H1 (cell line): ENCODE data around the gene CP. TPM values are rescaled to one million over a fixed set of nuclear protein-coding genes. Genes with fewer than 3 reads are reported as not detected.

Experiments used
- ASH2L ChIP-seq: fragments of 200-600, 300-600 bp; sonication (generic); IDR thresholded peaks from one replicate; pipeline ENCODE4 v1.7.1; 2017; ENCODE audit warnings: low read length
- CEBPB ChIP-seq: IDR thresholded peaks from 2 replicates; pipeline ENCODE4 v1.6.1; 2012; ENCODE audit warnings: low read depth, low read length
- CTBP2 ChIP-seq: IDR thresholded peaks from 2 replicates; pipeline ENCODE4 v1.7.0; 2011; ENCODE audit warnings: borderline replicate concordance, mild to moderate bottlenecking, moderate library complexity, mixed read lengths, low read length; ENCODE audit not compliant: insufficient read depth, insufficient read length
- HDAC2 ChIP-seq, 2 experiments: fragments of 300-600 bp in 1 of 2; sonication (generic) in 1 of 2; IDR thresholded peaks; 2 replicates each; pipeline ENCODE4 v1.6.1; 2011 to 2012; ENCODE audit warnings: low read depth in 2 of 2, low read length in 2 of 2, mild to moderate bottlenecking in 2 of 2, moderate library complexity in 2 of 2, borderline replicate concordance in 1 of 2, inconsistent platforms in 1 of 2
- KDM5A ChIP-seq: fragments of 200-600 bp; IDR thresholded peaks from 2 replicates; pipeline ENCODE4 v1.7.1; 2012; ENCODE audit warnings: mild to moderate bottlenecking, low read length, inconsistent platforms, mixed read lengths
- POU5F1 ChIP-seq: IDR thresholded peaks from 2 replicates; pipeline ENCODE4 v1.6.1; 2011; ENCODE audit warnings: low read depth, mild to moderate bottlenecking, low read length, moderate library complexity
- RNF2 ChIP-seq: fragments of 200-900, 300-1000 bp; sonication (generic); IDR thresholded peaks from 2 replicates; pipeline ENCODE4 v1.7.1; 2016; ENCODE audit warnings: borderline replicate concordance, low read depth, mild to moderate bottlenecking, antibody characterized with exemption, low read length; ENCODE audit not compliant: poor library complexity, severe bottlenecking; ENCODE audit errors: missing control alignments
- SAP30 ChIP-seq: fragments of 300-600 bp; sonication (generic); IDR thresholded peaks from 2 replicates; pipeline ENCODE4 v1.7.1; 2012; ENCODE audit warnings: low read length, moderate library complexity, mild to moderate bottlenecking, inconsistent platforms; ENCODE audit not compliant: insufficient read depth, insufficient replicate concordance
- TEAD4 ChIP-seq: IDR thresholded peaks from 2 replicates; pipeline ENCODE4 v1.6.1; 2012; ENCODE audit warnings: low read depth, low read length, inconsistent platforms, mixed read lengths
- polyA plus RNA-seq, 7 experiments: library from polyadenylated mRNA; depleted of rRNA in 3 of 7; stranded (reverse) in 5 of 7; unstranded in 2 of 7; fragments of >200 nt in 5 of 7; fragments of 200-250 nt in 2 of 7; gene quantifications; 1 replicate in 5 of 7; 2 replicates in 1 of 7; 4 replicates in 1 of 7; pipeline versions ENCODE4 v1.2.1 to v1.2.3, GENCODE V29; 2011 to 2013; ENCODE audit warnings: missing spikeins in 2 of 7, mixed read lengths in 2 of 7
- total RNA-seq: library from RNA; stranded (reverse); fragmentation: NEBNext Ultra II Directional; extraction: Animal tissue kit (Norgen Biotek cat#: 25700); gene quantifications from 2 replicates; pipeline ENCODE4 v1.2.1, GENCODE V29; 2021
- TF ChIP-seq, protein P1 (sequence below): fragments of 300-600 bp; sonication (generic); IDR thresholded peaks from 2 replicates; pipeline ENCODE4 v1.7.1; 2012; ENCODE audit warnings: low read length, moderate library complexity, mild to moderate bottlenecking, inconsistent platforms; ENCODE audit not compliant: insufficient replicate concordance

The CP gene
- total and polyA plus RNA-seq, 2 of the 8 experiments (the other 6 are each of a cell fraction or from before 2014, with no cell fraction given) = 0.32 to 2.6 TPM

DNA sequence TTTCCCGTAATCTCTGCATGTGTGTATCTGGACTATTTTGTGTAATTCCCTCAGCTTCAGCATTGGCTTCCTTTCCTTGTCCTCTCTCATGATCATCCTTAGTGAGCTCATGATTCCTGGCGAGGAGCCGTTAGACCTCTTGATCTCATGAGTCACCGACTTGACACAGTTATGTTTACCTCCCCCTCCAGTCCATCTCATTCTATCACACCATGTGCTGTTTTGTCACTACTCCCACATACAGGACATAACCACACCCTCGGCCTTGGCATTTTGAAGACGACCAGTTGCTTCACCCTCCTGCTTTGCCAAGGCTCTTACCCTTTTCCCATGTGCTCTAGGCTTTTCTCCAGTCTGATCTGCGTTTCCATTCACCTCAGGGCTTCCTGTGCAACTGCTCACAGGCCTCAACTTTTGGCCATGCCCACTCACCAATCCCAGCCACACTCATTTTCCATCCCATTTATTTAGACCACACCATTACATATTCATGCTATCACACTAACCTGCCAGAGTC lies 41.5 kb downstream of the CP start (continued):
- TF ChIP-seq, protein P1, sequence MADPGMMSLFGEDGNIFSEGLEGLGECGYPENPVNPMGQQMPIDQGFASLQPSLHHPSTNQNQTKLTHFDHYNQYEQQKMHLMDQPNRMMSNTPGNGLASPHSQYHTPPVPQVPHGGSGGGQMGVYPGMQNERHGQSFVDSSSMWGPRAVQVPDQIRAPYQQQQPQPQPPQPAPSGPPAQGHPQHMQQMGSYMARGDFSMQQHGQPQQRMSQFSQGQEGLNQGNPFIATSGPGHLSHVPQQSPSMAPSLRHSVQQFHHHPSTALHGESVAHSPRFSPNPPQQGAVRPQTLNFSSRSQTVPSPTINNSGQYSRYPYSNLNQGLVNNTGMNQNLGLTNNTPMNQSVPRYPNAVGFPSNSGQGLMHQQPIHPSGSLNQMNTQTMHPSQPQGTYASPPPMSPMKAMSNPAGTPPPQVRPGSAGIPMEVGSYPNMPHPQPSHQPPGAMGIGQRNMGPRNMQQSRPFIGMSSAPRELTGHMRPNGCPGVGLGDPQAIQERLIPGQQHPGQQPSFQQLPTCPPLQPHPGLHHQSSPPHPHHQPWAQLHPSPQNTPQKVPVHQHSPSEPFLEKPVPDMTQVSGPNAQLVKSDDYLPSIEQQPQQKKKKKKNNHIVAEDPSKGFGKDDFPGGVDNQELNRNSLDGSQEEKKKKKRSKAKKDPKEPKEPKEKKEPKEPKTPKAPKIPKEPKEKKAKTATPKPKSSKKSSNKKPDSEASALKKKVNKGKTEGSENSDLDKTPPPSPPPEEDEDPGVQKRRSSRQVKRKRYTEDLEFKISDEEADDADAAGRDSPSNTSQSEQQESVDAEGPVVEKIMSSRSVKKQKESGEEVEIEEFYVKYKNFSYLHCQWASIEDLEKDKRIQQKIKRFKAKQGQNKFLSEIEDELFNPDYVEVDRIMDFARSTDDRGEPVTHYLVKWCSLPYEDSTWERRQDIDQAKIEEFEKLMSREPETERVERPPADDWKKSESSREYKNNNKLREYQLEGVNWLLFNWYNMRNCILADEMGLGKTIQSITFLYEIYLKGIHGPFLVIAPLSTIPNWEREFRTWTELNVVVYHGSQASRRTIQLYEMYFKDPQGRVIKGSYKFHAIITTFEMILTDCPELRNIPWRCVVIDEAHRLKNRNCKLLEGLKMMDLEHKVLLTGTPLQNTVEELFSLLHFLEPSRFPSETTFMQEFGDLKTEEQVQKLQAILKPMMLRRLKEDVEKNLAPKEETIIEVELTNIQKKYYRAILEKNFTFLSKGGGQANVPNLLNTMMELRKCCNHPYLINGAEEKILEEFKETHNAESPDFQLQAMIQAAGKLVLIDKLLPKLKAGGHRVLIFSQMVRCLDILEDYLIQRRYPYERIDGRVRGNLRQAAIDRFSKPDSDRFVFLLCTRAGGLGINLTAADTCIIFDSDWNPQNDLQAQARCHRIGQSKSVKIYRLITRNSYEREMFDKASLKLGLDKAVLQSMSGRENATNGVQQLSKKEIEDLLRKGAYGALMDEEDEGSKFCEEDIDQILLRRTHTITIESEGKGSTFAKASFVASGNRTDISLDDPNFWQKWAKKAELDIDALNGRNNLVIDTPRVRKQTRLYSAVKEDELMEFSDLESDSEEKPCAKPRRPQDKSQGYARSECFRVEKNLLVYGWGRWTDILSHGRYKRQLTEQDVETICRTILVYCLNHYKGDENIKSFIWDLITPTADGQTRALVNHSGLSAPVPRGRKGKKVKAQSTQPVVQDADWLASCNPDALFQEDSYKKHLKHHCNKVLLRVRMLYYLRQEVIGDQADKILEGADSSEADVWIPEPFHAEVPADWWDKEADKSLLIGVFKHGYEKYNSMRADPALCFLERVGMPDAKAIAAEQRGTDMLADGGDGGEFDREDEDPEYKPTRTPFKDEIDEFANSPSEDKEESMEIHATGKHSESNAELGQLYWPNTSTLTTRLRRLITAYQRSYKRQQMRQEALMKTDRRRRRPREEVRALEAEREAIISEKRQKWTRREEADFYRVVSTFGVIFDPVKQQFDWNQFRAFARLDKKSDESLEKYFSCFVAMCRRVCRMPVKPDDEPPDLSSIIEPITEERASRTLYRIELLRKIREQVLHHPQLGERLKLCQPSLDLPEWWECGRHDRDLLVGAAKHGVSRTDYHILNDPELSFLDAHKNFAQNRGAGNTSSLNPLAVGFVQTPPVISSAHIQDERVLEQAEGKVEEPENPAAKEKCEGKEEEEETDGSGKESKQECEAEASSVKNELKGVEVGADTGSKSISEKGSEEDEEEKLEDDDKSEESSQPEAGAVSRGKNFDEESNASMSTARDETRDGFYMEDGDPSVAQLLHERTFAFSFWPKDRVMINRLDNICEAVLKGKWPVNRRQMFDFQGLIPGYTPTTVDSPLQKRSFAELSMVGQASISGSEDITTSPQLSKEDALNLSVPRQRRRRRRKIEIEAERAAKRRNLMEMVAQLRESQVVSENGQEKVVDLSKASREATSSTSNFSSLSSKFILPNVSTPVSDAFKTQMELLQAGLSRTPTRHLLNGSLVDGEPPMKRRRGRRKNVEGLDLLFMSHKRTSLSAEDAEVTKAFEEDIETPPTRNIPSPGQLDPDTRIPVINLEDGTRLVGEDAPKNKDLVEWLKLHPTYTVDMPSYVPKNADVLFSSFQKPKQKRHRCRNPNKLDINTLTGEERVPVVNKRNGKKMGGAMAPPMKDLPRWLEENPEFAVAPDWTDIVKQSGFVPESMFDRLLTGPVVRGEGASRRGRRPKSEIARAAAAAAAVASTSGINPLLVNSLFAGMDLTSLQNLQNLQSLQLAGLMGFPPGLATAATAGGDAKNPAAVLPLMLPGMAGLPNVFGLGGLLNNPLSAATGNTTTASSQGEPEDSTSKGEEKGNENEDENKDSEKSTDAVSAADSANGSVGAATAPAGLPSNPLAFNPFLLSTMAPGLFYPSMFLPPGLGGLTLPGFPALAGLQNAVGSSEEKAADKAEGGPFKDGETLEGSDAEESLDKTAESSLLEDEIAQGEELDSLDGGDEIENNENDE = no peak
- TF ChIP-seq POU5F1 (no peak), TEAD4 (no peak), KDM5A (no peak), ASH2L (no peak), HDAC2 (IDR thresholded peaks at IDR 0.05; ENCODE audit: borderline replicate concordance in 1 of 2, low read depth in 2 of 2, low read length in 2 of 2) (no peak), CEBPB (no peak), CTBP2 (no peak), SAP30 (no peak), RNF2 (no peak)
